Measurements from ENCODE around the gene TBC1D10A. TPM values are rescaled to one million over a fixed set of nuclear protein-coding genes. Genes with fewer than 3 reads are reported as not detected.

The TBC1D10A gene
- total RNA-seq, 8 experiments from 2014 or later = 5.8 to 17.8 (median 10.6) TPM

- no peak for ATAC-seq (replicated peaks in 6 of 8)
- in situ Hi-C loops (cut with MboI; ENCODE audit: low pct_unique_long_range_greater_than_20kb in 2 of 9, low sequenced_read_pairs in 9 of 9, unreplicated experiment in 9 of 9) = no loop called here
- 86 to 100% (median 97%) methylated on average over 1 to 6 of the region's 13 CpGs; no CpG with 5 or more reads in 4 of the 10 experiments for WGBS, 10 experiments
- no peak overlapping the region for H3K4me3 ChIP-seq
- no peaks in the 10 kb centered on the region for H3K4me1 ChIP-seq (replicated peaks in 1 of 2)
- no peak overlapping the region for H3K27ac ChIP-seq
Measured at GRCh38 chr22:30299322-30299721, 27.4 kb downstream of the TBC1D10A start.

GRCh38 chr22:30297991-30298701 lies 28.6 kb downstream of the TBC1D10A start:
- no peak for ATAC-seq (replicated peaks in 6 of 8)
- no peak overlapping the region for H3K27ac ChIP-seq
- in situ Hi-C loops (cut with MboI; ENCODE audit: low pct_unique_long_range_greater_than_20kb in 2 of 9, low sequenced_read_pairs in 9 of 9, unreplicated experiment in 9 of 9) = no loop called here
- 20 to 95% (median 90%) methylated on average over 1 to 4 of the region's 9 CpGs; no CpG with 5 or more reads in 5 of the 10 experiments for WGBS, 10 experiments
- no peak overlapping the region for H3K4me3 ChIP-seq
- H3K4me1 ChIP-seq (replicated peaks in 1 of 2) = no peaks in the 10 kb centered on the region

GRCh38 chr22:30297276-30297990 lies 29.3 kb downstream of the TBC1D10A start:
- no peak for ATAC-seq (replicated peaks in 6 of 8)
- no peak overlapping the region for H3K27ac ChIP-seq
- 81 to 100% (median 91%) methylated on average over 1 to 6 of the region's 11 CpGs; no CpG with 5 or more reads in 3 of the 10 experiments for WGBS, 10 experiments
- H3K4me1 ChIP-seq (replicated peaks in 1 of 2) = no peaks in the 10 kb centered on the region
- H3K4me3 ChIP-seq = no peak overlapping the region
- in situ Hi-C loops (cut with MboI; ENCODE audit: low pct_unique_long_range_greater_than_20kb in 2 of 9, low sequenced_read_pairs in 9 of 9, unreplicated experiment in 9 of 9) = no loop called here

DNA sequence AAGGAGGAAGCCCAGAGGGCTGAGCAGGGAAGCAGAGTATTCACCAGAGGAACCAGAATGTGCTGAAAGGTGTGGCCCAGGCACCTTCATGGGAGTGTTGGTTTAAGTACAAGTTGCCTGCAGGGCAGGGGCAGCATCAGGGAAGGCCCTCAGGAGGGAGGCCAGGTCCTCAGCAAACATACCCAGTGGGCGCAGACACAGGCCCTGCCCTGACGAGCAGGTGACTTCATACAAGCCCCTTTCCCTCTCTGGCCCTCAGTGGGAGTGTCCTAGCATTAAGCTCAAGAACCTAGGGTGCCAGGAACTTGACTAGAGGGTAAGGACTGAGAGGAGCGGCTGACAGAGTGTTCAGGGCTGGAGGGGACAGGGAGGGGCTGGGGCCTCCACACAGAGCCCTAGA lies 29.9 kb downstream of the TBC1D10A start:
- no peaks in the 10 kb centered on the region for H3K4me1 ChIP-seq (replicated peaks in 1 of 2)
- H3K27ac ChIP-seq = no peak overlapping the region
- no peak overlapping the region for H3K4me3 ChIP-seq
- ATAC-seq (replicated peaks in 6 of 8) = peak in 3 of 8 experiments; percentile 28 to 52 (median 36)
- 20 to 100% (median 60%) methylated on average over 1 to 2 of the region's 3 CpGs; no CpG with 5 or more reads in 6 of the 10 experiments for WGBS, 10 experiments
- in situ Hi-C loops (cut with MboI; ENCODE audit: low pct_unique_long_range_greater_than_20kb in 2 of 9, low sequenced_read_pairs in 9 of 9, unreplicated experiment in 9 of 9) = no loop called here

DNA sequence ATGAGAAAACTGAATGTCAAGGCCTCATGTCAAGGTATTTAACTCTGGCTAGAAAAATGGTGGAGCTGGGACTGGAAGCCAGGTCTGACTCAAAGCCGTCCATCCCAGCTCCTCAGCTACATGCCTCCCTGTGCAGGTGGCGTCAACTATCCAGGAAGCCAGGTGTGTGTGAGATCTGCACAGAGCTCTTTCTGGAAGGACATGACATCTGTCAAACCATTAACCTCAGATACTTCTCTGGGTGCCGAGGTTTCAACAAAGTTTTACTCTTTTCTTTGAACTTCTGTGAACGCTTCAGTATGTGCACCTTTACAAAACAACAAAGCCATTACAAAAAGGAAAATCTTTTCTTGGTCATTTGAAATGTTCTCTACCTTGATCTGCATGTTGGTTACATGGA lies 30.4 kb downstream of the TBC1D10A start:
- Histone ChIP-seq H3K27ac (no peak overlapping the region), H3K4me3 (no peak overlapping the region), H3K4me1 (replicated peaks in 1 of 2) (peaks cover 0 to under 1% of the 10 kb centered on the region in 2 donors)
- in situ Hi-C loops (cut with MboI; ENCODE audit: low pct_unique_long_range_greater_than_20kb in 2 of 9, low sequenced_read_pairs in 9 of 9, unreplicated experiment in 9 of 9) = no loop called here
- no peak for ATAC-seq (replicated peaks in 6 of 8)
- WGBS, 10 experiments = 80 to 100% (median 94%) methylated on average over 2 to 3 of the region's 4 CpGs; no CpG with 5 or more reads in 1 of the 10 experiments

DNA sequence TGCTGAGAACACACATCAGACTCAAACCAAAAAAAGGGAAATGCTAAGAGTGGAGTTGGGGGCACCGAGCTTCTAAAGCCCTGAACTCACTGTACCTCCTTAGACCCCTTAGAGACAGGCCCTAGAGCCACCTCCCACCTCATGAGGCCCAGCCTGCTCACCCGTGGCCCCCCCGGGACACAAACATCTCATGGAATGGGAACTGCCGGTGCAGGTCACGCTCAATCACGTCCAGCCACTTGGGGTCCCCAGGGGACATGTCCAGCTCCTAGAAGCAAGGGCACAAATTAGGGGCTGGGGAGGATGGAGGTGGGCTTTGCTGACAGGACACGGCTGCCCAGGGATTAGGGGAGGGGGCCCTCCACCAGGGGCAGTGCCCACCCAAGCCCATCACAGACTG lies 31.2 kb downstream of the TBC1D10A start:
- no peak overlapping the region for H3K27ac ChIP-seq
- no peak overlapping the region for H3K4me3 ChIP-seq
- in situ Hi-C loops (cut with MboI; ENCODE audit: low pct_unique_long_range_greater_than_20kb in 2 of 9, low sequenced_read_pairs in 9 of 9, unreplicated experiment in 9 of 9) = no loop called here
- ATAC-seq (replicated peaks in 6 of 8) = no peak
- WGBS, 10 experiments = 20 to 100% (median 60%) methylated on average over 1 to 4 of the region's 7 CpGs; no CpG with 5 or more reads in 5 of the 10 experiments
- peaks cover 6 to 8% of the 10 kb centered on the region in 2 donors for H3K4me1 ChIP-seq (replicated peaks in 1 of 2)

- H3K27ac ChIP-seq = no peak overlapping the region
- in situ Hi-C loops (cut with MboI; ENCODE audit: low pct_unique_long_range_greater_than_20kb in 2 of 9, low sequenced_read_pairs in 9 of 9, unreplicated experiment in 9 of 9) = no loop called here
- H3K4me3 ChIP-seq = no peak overlapping the region
- WGBS, 10 experiments = no CpG with 5 or more reads among the region's 11 CpGs
- ATAC-seq (replicated peaks in 6 of 8) = no peak
- peaks cover 9 to 16% of the 10 kb centered on the region in 2 donors for H3K4me1 ChIP-seq (replicated peaks in 1 of 2)
Measured at GRCh38 chr22:30294830-30295229, 31.9 kb downstream of the TBC1D10A start.

GRCh38 chr22:30294066-30294465 lies 32.7 kb downstream of the TBC1D10A start:
- peaks cover 9 to 17% of the 10 kb centered on the region in 2 donors for H3K4me1 ChIP-seq (replicated peaks in 1 of 2)
- no peak for ATAC-seq (replicated peaks in 6 of 8)
- H3K27ac ChIP-seq = no peak overlapping the region
- no peak overlapping the region for H3K4me3 ChIP-seq
- in situ Hi-C loops (cut with MboI; ENCODE audit: low pct_unique_long_range_greater_than_20kb in 2 of 9, low sequenced_read_pairs in 9 of 9, unreplicated experiment in 9 of 9) = no loop called here
- 60 to 94% (median 90%) methylated on average over 1 to 5 of the region's 9 CpGs; no CpG with 5 or more reads in 5 of the 10 experiments for WGBS, 10 experiments

DNA sequence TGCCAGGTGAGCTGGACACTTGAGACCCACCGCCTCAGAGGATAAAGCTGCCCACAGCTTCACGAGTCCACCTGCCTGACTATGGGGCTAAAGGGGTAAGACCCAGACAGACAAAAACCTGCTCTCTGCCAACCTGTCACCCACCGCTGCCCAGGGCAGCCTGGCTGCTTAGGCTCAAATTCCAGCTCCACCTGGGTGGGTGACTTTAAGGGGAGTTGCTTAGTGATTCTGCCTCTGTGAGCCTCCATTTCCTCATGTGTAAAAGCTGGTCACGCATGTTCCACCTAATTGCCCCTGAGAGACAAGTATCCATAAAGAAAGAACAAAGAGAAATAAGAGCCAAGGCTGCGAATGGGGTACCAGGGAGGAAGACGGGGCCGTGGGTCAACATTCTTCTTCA lies 33.7 kb downstream of the TBC1D10A start:
- no peak for ATAC-seq (replicated peaks in 6 of 8)
- H3K4me3 ChIP-seq = no peak overlapping the region
- H3K4me1 ChIP-seq (replicated peaks in 1 of 2) = peaks cover 11 to 21% of the 10 kb centered on the region in 2 donors
- in situ Hi-C loops (cut with MboI; ENCODE audit: low pct_unique_long_range_greater_than_20kb in 2 of 9, low sequenced_read_pairs in 9 of 9, unreplicated experiment in 9 of 9) = no loop called here
- no peak overlapping the region for H3K27ac ChIP-seq
- WGBS, 10 experiments = 80 to 100% (median 91%) methylated on average over 1 to 4 of the region's 7 CpGs; no CpG with 5 or more reads in 4 of the 10 experiments

DNA sequence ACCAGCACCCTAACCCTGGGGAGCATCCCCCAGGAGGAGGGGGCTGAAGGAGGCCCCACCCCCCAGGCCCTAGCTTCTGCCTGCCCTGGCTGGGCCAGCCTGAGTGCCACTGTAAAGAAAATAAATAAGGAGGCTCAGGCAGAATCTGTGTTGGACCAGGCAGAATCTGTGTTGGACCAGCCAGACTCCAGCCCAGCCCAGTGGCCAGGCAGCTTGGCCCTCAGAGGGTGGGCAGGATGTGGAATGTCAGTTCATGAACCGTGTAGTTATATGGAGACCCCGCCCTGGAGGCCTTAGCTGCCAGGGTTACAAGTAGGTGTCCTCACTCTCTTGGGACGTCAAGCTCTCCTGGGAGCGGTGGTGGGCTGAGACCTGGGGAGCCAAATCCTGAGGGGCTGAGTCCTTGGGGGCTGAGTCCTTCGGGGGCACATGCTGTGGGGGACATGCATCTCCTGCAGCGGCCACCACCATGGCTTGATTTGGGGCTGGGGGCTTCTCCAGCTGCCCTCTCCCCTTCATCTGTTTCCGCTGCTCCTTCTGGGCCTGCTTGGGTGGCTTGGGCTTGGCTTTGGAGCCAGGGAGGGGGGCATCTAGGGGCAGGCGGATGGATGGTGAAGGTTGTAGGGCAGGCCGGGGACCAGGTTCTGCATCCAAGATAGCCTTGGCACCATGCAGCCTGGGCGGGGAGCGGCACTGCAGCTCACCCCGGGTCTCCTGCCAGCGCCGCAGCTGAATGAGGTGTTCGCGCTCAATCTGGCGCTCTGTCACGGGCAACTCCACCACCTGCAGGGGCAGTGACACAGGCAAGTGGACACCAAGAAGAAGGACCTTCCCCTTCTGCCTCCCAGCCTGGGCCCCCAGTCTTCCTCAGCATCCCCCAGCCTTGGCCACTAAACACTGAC lies 34.4 kb downstream of the TBC1D10A start:
- in situ Hi-C loops (cut with MboI; ENCODE audit: low pct_unique_long_range_greater_than_20kb in 2 of 9, low sequenced_read_pairs in 9 of 9, unreplicated experiment in 9 of 9) = no loop called here
- 93 to 100% methylated on average over 1 to 3 of the region's 18 CpGs; no CpG with 5 or more reads in 8 of the 10 experiments for WGBS, 10 experiments
- ATAC-seq (replicated peaks in 6 of 8) = no peak
- H3K4me1 ChIP-seq (replicated peaks in 1 of 2) = peaks cover 11 to 21% of the 10 kb centered on the region in 2 donors
- no peak overlapping the region for H3K27ac ChIP-seq
- no peak overlapping the region for H3K4me3 ChIP-seq

DNA sequence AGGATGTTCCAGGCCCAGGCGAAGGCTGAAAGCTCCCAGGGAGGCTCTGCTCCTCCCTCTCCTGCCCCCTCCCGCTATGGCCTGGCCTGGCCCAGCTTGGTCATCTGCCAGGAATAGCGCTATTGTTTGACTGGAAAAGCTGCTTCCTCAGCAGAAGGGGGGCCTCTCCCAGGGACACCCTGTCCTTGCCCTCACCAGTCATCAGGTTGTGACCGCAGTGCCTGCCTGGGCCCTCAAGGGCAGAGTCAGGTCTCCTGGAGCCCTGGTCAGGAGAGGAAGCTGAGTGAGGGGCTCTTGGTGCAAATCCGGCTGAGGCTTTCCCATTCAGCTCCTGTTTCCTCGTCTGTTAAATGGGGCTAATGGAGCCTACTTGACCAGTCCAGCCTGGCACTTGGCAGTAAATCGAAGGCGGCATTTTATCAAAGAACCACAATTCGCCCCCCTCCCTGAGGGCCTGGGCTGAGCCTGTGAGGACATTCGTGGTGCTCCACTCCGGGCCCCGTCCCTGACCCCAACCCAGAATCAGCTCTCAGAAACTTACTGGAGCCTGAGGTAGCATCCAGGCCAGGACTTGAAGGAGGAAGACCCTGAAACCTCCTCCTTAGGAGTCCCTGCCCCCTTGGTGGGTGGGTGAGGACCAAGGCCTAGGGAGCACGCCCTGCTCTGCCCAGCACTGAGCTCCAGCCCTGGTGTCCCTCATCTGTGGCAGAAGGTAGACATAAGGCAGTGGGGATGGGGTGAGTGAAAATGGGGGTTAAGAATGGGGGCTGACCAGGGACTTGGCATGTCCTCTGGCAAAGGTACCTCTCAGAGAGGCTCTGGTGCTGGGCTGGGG lies 35.5 kb downstream of the TBC1D10A start:
- in situ Hi-C loops (cut with MboI; ENCODE audit: low pct_unique_long_range_greater_than_20kb in 2 of 9, low sequenced_read_pairs in 9 of 9, unreplicated experiment in 9 of 9) = no loop called here
- H3K4me3 ChIP-seq = no peak overlapping the region
- peaks cover 11 to 21% of the 10 kb centered on the region in 2 donors for H3K4me1 ChIP-seq (replicated peaks in 1 of 2)
- peak in 7 of 8 experiments; percentile 1 to 27 (median 18) for ATAC-seq (replicated peaks in 6 of 8)
- H3K27ac ChIP-seq = peak overlapping the region in 1 of 2 donors; percentile 11
- 45 to 78% (median 70%) methylated on average over 3 to 4 of the region's 13 CpGs; no CpG with 5 or more reads in 7 of the 10 experiments for WGBS, 10 experiments

Measured in motor neuron (in vitro differentiated cells).